Right cardiac atrium (tissue), 5 donors: ENCODE results near the gene ITPKC. TPM values are rescaled to one million over a fixed set of nuclear protein-coding genes. Genes with fewer than 3 reads are reported as not detected.

Experiments
- ATAC-seq, 2 donors: fragments of 200-7000 bp; cut with Tn5 transposase; one replicate each; pipeline versions ENCODE4 v1.8.0 to v1.9.1; 2020; ENCODE audit warnings: moderate library complexity in 2 of 2, mild to moderate bottlenecking in 1 of 2
- DNase-seq, 3 donors: peaks; one replicate each; pipeline ENCODE4 v3.0.0-alpha.2; 2020
- H3K27ac ChIP-seq: one replicate; pipeline ENCODE4 v1.5.1; 2013; ENCODE audit warnings: mild to moderate bottlenecking, low read length, control low read depth, moderate library complexity
- H3K27me3 ChIP-seq: one replicate; pipeline ENCODE4 v1.6.1; 2013; ENCODE audit not compliant: control insufficient read depth, insufficient read depth
- H3K4me1 ChIP-seq: one replicate; pipeline ENCODE4 v1.6.1; 2013; ENCODE audit warnings: low read length; ENCODE audit not compliant: control insufficient read depth, insufficient read depth
- H3K4me3 ChIP-seq: one replicate; pipeline ENCODE4 v1.5.1; 2013; ENCODE audit warnings: low read length, control low read depth
- H3K9me3 ChIP-seq: one replicate; pipeline ENCODE4 v1.6.1; 2013; ENCODE audit warnings: low read length; ENCODE audit not compliant: control insufficient read depth
- WGBS: extraction: QIAGEN DNeasy Blood & Tissue Kit; methylation state at CpG from one replicate; pipeline ENCODE4 v1.1.7; 2013; 5-methylcytosine and 5-hydroxymethylcytosine counted together
- intact Hi-C, 4 donors: fragments of 100-400 bp; cut with DNase I; formaldehyde crosslinking; loops; one replicate each; pipeline versions ENCODE4 v1.11.0 to v1.14.0; 2022 to 2023
- polyA plus RNA-seq: library from polyadenylated mRNA; stranded (reverse); fragments of 200-250 nt; gene quantifications from one replicate; pipeline ENCODE4 v1.2.3, GENCODE V29; 2013
- total RNA-seq, 4 donors: library from RNA; stranded (reverse); fragmentation: NEBNext Ultra II Directional; extraction: Animal tissue kit (Norgen Biotek cat#: 25700); gene quantifications; one replicate each; pipeline ENCODE4 v1.2.1, GENCODE V29; 2021
- donor health status: healthy with polysubstance abuse.
- donor health status: DM: no; HTN: yes; CAD: no.
- donor health status: DM: no; HTN: no; CAD: no.
- donor health status: DM: no; HTN: yes; CAD: no; lungs with severe emphysema.
- donor health status: DM: yes; HTN: yes; CAD: no.

The ITPKC gene
- total and polyA plus RNA-seq, 5 donors = 7.6 to 15.8 (median 12.4) TPM

- H3K9me3 ChIP-seq = no peaks in the 10 kb centered on the region
- H3K4me3 ChIP-seq = no peak overlapping the region
- ATAC-seq (no peak), DNase-seq (no peak)
- intact Hi-C loops = no loop called here
- H3K27me3 ChIP-seq = no peaks in the 10 kb centered on the region
- 90% methylated on average over 18 of the region's 18 CpGs for WGBS
- H3K4me1 ChIP-seq = no peaks in the 10 kb centered on the region
- no peak overlapping the region for H3K27ac ChIP-seq
Measured at GRCh38 chr19:40682431-40682964, 34.4 kb upstream of the ITPKC start.

- peak in 1 of 2 donors; percentile 7 for ATAC-seq
- Histone ChIP-seq H3K4me3 (no peak overlapping the region), H3K9me3 (no peaks in the 10 kb centered on the region), H3K4me1 (peaks cover 5% of the 10 kb centered on the region), H3K27me3 (no peaks in the 10 kb centered on the region), H3K27ac (no peak overlapping the region)
- 80% methylated on average over 9 of the region's 9 CpGs for WGBS
- no peak for DNase-seq
- intact Hi-C loops = no loop called here
Measured at GRCh38 chr19:40683437-40683836, 33.5 kb upstream of the ITPKC start.

GRCh38 chr19:40684280-40684679, 32.6 kb upstream of the ITPKC start:
- DNase-seq (peak in 1 of 3 donors; percentile 65), ATAC-seq (no peak)
- intact Hi-C loops = no loop called here
- Histone ChIP-seq H3K9me3 (no peaks in the 10 kb centered on the region), H3K27ac (no peak overlapping the region), H3K4me1 (peaks cover 5% of the 10 kb centered on the region), H3K4me3 (no peak overlapping the region), H3K27me3 (no peaks in the 10 kb centered on the region)
- WGBS = 96% methylated on average over 32 of the region's 32 CpGs

GRCh38 chr19:40685016-40685526, 31.8 kb upstream of the ITPKC start:
- WGBS = 92% methylated on average over 3 of the region's 3 CpGs
- intact Hi-C loops = no loop called here
- peaks cover 5% of the 10 kb centered on the region for H3K4me1 ChIP-seq
- DNase-seq (no peak), ATAC-seq (no peak)
- no peak overlapping the region for H3K27ac ChIP-seq
- H3K4me3 ChIP-seq = no peak overlapping the region
- no peaks in the 10 kb centered on the region for H3K9me3 ChIP-seq
- H3K27me3 ChIP-seq = no peaks in the 10 kb centered on the region

GRCh38 chr19:40685563-40685962, 31.3 kb upstream of the ITPKC start:
- 61% methylated on average over 6 of the region's 6 CpGs for WGBS
- no peak overlapping the region for H3K27ac ChIP-seq
- H3K4me1 ChIP-seq = peaks cover 5% of the 10 kb centered on the region
- DNase-seq (no peak), ATAC-seq (no peak)
- intact Hi-C loops = no loop called here
- no peaks in the 10 kb centered on the region for H3K27me3 ChIP-seq
- no peak overlapping the region for H3K4me3 ChIP-seq
- no peaks in the 10 kb centered on the region for H3K9me3 ChIP-seq

GRCh38 chr19:40686882-40687524, 29.9 kb upstream of the ITPKC start:
- WGBS = 87% methylated on average over 14 of the region's 14 CpGs
- Histone ChIP-seq H3K27ac (peak overlapping the region; percentile 24), H3K4me3 (no peak overlapping the region)

GRCh38 chr19:40687525-40688016, 29.3 kb upstream of the ITPKC start:
- Histone ChIP-seq H3K27ac (peak overlapping the region; percentile 28), H3K4me1 (peaks cover 5% of the 10 kb centered on the region), H3K9me3 (no peaks in the 10 kb centered on the region), H3K27me3 (no peaks in the 10 kb centered on the region), H3K4me3 (no peak overlapping the region)
- peak; percentile 63 to 75 for ATAC-seq
- 47% methylated on average over 12 of the region's 12 CpGs for WGBS
- intact Hi-C loops = no loop called here
- DNase-seq = peak; percentile 94 to 98 (median 94)

More at GRCh38 chr19:40686882-40687524, 29.9 kb upstream of the ITPKC start:
- no peaks in the 10 kb centered on the region for H3K27me3 ChIP-seq
- DNase-seq = peak in 2 of 3 donors; percentile 64 to 65
- no peaks in the 10 kb centered on the region for H3K9me3 ChIP-seq
- no peak for ATAC-seq
- H3K4me1 ChIP-seq = peaks cover 5% of the 10 kb centered on the region
- intact Hi-C loops = no loop called here

- H3K9me3 ChIP-seq = no peaks in the 10 kb centered on the region
- ATAC-seq (no peak), DNase-seq (no peak)
- intact Hi-C loops = no loop called here
- H3K4me1 ChIP-seq = peaks cover 5% of the 10 kb centered on the region
- H3K4me3 ChIP-seq = no peak overlapping the region
- no peaks in the 10 kb centered on the region for H3K27me3 ChIP-seq
- 64% methylated on average over 1 of the region's 1 CpG for WGBS
- H3K27ac ChIP-seq = peak overlapping the region; percentile 28
Measured at GRCh38 chr19:40688309-40688708, 28.6 kb upstream of the ITPKC start.

GRCh38 chr19:40688987-40689338, 27.9 kb upstream of the ITPKC start:
- intact Hi-C loops = no loop called here
- H3K9me3 ChIP-seq = no peaks in the 10 kb centered on the region
- 50% methylated on average over 4 of the region's 4 CpGs for WGBS
- no peak for DNase-seq
- no peak overlapping the region for H3K27ac ChIP-seq
- H3K4me3 ChIP-seq = peak overlapping the region; percentile 90
- H3K4me1 ChIP-seq = peaks cover 5% of the 10 kb centered on the region
- no peaks in the 10 kb centered on the region for H3K27me3 ChIP-seq
- ATAC-seq = no peak

- peak overlapping the region; percentile 90 for H3K4me3 ChIP-seq
- intact Hi-C loops = no loop called here
- peak in 1 of 2 donors; percentile 3 for ATAC-seq
- peaks cover 5% of the 10 kb centered on the region for H3K4me1 ChIP-seq
- H3K27ac ChIP-seq = peak overlapping the region; percentile 44
- 33% methylated on average over 18 of the region's 18 CpGs for WGBS
- no peaks in the 10 kb centered on the region for H3K9me3 ChIP-seq
- no peaks in the 10 kb centered on the region for H3K27me3 ChIP-seq
- peak in 2 of 3 donors; percentile 80 to 81 for DNase-seq
Measured at GRCh38 chr19:40689339-40690049, 27.4 kb upstream of the ITPKC start.

GRCh38 chr19:40690050-40690692, 26.7 kb upstream of the ITPKC start, which contains the start of gene NUMBL:
Gene NUMBL, minus strand, starts transcription at chr19:40690651. Its CDS starts 168 bp downstream, at chr19:40690483.
- 2% methylated on average over 50 of the region's 50 CpGs for WGBS
- no peaks in the 10 kb centered on the region for H3K27me3 ChIP-seq
- intact Hi-C loops = no loop called here
- ATAC-seq (peak in 1 of 2 donors; percentile 59), DNase-seq (no peak)
- peaks cover 5% of the 10 kb centered on the region for H3K4me1 ChIP-seq
- no peaks in the 10 kb centered on the region for H3K9me3 ChIP-seq
- peak within 1 kb of the TSS; percentile 90 for H3K4me3 ChIP-seq
- H3K27ac ChIP-seq = peak within 1 kb of the TSS; percentile 74
